ENCODE data around the gene C6orf62. TPM values are rescaled to one million over a fixed set of nuclear protein-coding genes. Genes with fewer than 3 reads are reported as not detected.

C6orf62 gene
- total RNA-seq, 2 experiments from 2014 or later: 141 to 148 TPM

Other genes starting within 250 kb of the C6orf62 start
- under 1 TPM; 0.42 to 0.58 TPM for gene GPLD1, start 229.6 kb downstream of the C6orf62 start, total RNA-seq
- gene ALDH5A1, start 224.2 kb downstream of the C6orf62 start, total RNA-seq: 1 to 10 TPM; 3.7 to 6.5 TPM
- gene KIAA0319, start 73.0 kb downstream of the C6orf62 start, total RNA-seq: under 1 TPM in 1 of 2 experiments, not detected in 1; 0.06 TPM
- gene TDP2, start 52.3 kb downstream of the C6orf62 start, total RNA-seq: 10 to 100 TPM; 40.5 to 45.7 TPM
- gene ACOT13, start 52.1 kb downstream of the C6orf62 start, total RNA-seq: 10 to 100 TPM; 21.8 to 25.6 TPM
- gene GMNN, start 55.8 kb upstream of the C6orf62 start, total RNA-seq: 10 to 100 TPM; 90.0 to 93.6 TPM
- under 1 TPM; 0.28 to 0.41 TPM for gene ARMH2, start 79.8 kb upstream of the C6orf62 start, total RNA-seq
- 100 to 1,000 TPM in 1 of 2 experiments, 10 to 100 TPM in 1; 53.4 to 104 TPM for gene RIPOR2, start 216.8 kb upstream of the C6orf62 start, total RNA-seq

Data from activated CD8-positive, alpha-beta memory T cell treated with anti-CD3 and anti-CD28 coated beads, Interleukin-2, amount 10 ng/mL, durations not matched to agents 7 days and 5 days (primary cell).